ENCODE data around the gene TANC1.

TANC1 gene

DNA sequence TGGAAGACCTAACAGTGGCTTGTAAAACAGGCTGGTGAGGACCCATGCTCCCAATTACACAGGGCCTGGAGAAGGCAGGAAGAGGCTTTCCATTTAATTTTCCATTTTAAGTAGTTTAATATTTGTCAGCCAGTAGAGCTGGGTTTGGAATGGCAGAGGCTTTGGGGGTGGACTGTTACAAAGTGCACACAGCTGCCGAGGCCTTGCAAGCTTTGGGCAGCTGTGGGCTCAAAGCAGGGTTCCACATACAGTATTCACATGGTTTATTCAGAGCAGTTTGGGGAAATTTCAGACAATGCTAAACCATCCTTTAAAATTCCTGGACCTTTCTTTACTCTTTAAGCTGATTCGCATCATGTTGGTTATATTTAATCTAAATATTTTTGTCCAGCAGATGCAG is 185.5 kb downstream of the TANC1 start:
- no peak for DNase-seq (ENCODE audit: low read depth in 3 of 3, low spot score in 1 of 3)

DNA sequence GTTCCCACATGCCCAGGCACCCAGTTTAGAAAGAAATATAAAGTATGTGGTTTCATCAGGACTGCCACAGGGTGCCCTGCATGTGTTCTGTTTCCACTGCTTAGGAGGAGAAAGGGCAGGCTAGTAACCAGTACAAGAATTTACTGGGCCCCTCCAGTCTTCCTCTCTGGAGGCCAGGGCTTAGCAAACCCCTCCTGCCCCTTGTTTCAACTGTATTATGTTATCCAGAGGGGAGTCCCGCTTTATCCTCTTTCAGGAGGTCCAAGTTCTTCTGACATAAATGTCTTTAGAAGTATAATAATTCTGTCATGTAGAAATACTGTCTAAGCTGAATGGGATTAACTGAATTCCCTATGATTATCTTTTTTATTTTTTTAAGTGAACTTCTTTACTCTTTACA is 185.9 kb downstream of the TANC1 start:
- no peak for DNase-seq (ENCODE audit: low read depth in 3 of 3, low spot score in 1 of 3)

- DNase-seq (ENCODE audit: low read depth in 3 of 3, low spot score in 1 of 3): no peak
Measured at GRCh38 chr2:159155320-159155719, 186.9 kb downstream of the TANC1 start.

GRCh38 chr2:159155791-159156190 is 187.4 kb downstream of the TANC1 start:
- DNase-seq (ENCODE audit: low read depth in 3 of 3, low spot score in 1 of 3): no peak

- no peak for DNase-seq (ENCODE audit: low read depth in 3 of 3, low spot score in 1 of 3)
Measured at GRCh38 chr2:159156834-159157233, 188.4 kb downstream of the TANC1 start.

- no peak for DNase-seq (ENCODE audit: low read depth in 3 of 3, low spot score in 1 of 3)
Measured at GRCh38 chr2:159157361-159158209, 189.1 kb downstream of the TANC1 start.

DNA sequence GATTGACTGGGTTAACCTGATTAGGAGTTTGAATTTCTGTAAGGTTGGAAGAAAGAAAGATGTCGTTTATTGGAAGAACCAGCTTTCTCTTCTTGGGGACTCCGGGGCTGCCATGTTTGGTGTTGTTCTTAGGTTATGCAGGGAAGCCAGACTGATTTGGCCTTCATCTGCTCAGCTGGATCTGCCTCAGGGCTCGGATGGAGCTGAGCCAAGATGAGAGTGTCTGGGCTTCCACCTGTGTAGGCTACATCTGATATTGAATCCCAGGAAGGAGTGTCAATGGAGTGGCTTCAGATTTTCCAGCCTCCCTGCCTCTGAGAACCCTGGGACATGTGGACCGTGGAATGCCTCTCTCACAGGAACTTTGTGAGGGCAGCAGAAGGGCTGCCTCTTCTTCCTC is 192.0 kb downstream of the TANC1 start:
- no peak for DNase-seq (ENCODE audit: low read depth in 3 of 3, low spot score in 1 of 3)

GRCh38 chr2:159160954-159161353 is 192.5 kb downstream of the TANC1 start:
- DNase-seq (ENCODE audit: low read depth in 3 of 3, low spot score in 1 of 3): no peak

GRCh38 chr2:159163930-159164329 is 195.5 kb downstream of the TANC1 start:
- no peak for DNase-seq (ENCODE audit: low read depth in 3 of 3, low spot score in 1 of 3)

GRCh38 chr2:159164457-159164911 is 196.0 kb downstream of the TANC1 start:
- no peak for DNase-seq (ENCODE audit: low read depth in 3 of 3, low spot score in 1 of 3)

GRCh38 chr2:159165048-159165447 is 196.6 kb downstream of the TANC1 start:
- DNase-seq (ENCODE audit: low read depth in 3 of 3, low spot score in 1 of 3): no peak

GRCh38 chr2:159168707-159169106 is 200.3 kb downstream of the TANC1 start:
- no peak for DNase-seq (ENCODE audit: low read depth in 3 of 3, low spot score in 1 of 3)

GRCh38 chr2:159169187-159169586 is 200.7 kb downstream of the TANC1 start:
- no peak for DNase-seq (ENCODE audit: low read depth in 3 of 3, low spot score in 1 of 3)

GRCh38 chr2:159172403-159172802 is 204.0 kb downstream of the TANC1 start:
- no peak for DNase-seq (ENCODE audit: low read depth in 3 of 3, low spot score in 1 of 3)

- no peak for DNase-seq (ENCODE audit: low read depth in 3 of 3, low spot score in 1 of 3)
Measured at GRCh38 chr2:159174759-159175158, 206.3 kb downstream of the TANC1 start.

- no peak for DNase-seq (ENCODE audit: low read depth in 3 of 3, low spot score in 1 of 3)
Measured at GRCh38 chr2:159175182-159175581, 206.7 kb downstream of the TANC1 start.

DNA sequence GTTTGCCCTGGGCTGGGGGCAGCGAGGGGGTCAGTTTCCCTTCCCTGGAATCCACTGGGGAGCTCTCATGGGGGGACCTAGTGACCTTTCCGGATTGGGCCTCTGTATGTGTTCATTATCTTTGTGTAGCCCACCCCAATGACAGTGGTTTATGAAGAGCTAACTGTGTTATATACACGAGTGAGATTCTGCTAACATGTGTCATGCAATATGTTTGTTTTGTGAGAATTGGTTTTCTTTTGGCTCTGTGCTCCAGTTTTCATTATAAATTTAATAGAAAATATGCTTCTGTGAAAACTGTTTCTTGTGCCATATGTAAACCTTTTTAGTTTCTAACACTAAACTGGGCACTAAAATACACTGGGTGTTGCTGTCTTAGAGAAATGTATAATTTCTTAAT is 207.5 kb downstream of the TANC1 start:
- no peak for DNase-seq (ENCODE audit: low read depth in 3 of 3, low spot score in 1 of 3)

GRCh38 chr2:159176555-159176954 is 208.1 kb downstream of the TANC1 start:
- DNase-seq (ENCODE audit: low read depth in 3 of 3, low spot score in 1 of 3): no peak

DNA sequence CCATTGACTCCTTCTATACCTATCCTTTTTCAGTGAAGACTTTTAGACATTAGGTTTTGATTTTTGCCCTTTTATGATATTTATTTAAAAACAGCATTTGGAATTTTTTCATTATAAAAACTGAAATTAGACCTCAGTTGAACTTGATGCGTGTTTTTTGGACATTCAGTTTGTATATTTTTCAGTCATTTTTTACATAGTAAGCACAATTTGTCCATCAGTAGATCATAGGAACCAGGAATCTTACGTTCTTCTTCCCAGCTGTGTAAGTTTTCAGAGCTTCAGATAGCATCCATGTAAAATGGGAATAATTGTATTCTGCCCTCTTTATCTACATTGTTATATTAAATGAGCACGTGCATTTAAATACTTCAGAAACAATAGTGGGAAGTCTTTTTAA is 208.9 kb downstream of the TANC1 start:
- DNase-seq (ENCODE audit: low read depth in 3 of 3, low spot score in 1 of 3): no peak

DNA sequence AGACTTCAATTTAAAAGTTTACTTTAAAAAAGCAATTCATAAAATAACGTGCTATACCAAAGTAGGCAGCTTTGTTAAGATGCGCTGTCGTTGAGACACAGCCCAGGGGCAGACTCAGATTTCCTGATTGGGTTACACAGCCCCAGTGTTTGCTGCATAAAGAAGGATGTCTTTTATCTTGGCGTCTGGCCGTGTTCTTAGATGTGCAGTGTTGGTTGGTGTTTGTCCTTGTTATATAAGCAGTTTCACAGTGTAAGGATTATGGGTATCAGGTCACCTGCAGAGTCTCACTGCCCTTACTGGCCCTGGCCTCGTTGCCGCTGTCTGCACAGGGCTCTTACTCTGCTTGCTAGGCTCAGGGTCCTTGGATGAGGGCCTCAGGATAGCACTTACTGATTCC is 209.5 kb downstream of the TANC1 start:
- DNase-seq (ENCODE audit: low read depth in 3 of 3, low spot score in 1 of 3): no peak

DNA sequence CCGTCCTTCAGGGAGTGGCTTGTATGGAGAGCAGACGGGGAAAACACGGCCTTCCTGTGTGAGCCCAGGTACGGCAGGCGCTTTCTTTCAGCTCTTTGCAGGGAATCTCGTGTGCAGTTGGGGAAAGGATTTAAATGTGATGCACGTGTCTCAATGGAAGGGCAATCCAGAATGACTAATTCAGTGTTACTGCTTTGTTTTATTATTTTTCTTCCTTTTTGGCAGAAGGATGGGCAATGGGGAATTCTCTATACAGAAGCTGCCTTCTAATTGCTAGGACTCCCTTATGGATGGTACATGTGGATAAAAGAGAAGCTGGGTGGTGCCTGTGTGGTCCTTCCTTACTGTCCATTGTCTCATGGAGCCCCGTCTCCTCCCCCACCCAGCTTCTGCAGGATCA is 210.7 kb downstream of the TANC1 start:
- DNase-seq (ENCODE audit: low read depth in 3 of 3, low spot score in 1 of 3): no peak

DNA sequence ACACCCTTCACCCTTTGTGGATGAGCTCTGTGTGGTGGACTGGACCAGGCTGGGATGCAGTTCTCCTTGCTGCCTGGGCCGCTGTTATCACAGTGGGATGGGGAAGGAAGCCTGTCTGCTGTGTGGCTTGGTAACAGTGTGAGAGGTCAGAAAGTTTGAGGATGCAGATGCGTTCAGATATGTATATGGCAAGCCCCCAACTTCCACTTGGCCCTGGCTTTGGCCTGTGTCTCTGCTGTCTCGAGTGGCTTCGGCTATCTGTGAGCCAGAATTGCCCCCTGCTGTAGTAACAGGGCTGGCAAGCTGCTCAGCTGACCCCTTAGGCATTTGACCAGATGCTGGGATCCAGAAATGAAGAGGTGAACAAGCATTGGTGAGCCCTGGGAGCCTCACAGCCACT is 211.3 kb downstream of the TANC1 start:
- no peak for DNase-seq (ENCODE audit: low read depth in 3 of 3, low spot score in 1 of 3)

DNA sequence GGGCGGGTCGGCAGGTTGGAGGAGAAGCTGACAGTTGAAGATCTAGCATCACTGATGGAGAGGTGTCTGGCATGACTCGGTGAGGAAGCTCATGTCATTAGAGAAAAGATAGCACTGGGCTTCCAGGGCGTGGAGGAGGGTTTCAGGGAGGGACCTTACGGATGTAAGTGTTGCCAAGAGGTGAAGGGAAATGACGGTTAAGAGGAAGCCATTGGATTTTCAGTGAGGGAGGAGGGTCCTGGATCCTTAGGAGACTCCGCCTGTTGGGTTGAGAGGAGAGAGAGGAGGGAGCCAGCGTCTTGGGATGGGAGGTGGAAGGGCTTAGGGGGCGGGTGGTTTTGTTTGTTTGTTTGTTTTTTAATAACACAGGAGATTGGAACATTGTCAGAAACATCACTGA is 214.9 kb downstream of the TANC1 start:
- no peak for DNase-seq (ENCODE audit: low read depth in 3 of 3, low spot score in 1 of 3)
